Activated gamma-delta T cell (primary cell): ENCODE data around the gene PMM2.

Experiments
- DNase-seq: peaks from one replicate; lab custom pipeline; 2025; lab: John Stamatoyannopoulos, UW

Gene PMM2

DNA sequence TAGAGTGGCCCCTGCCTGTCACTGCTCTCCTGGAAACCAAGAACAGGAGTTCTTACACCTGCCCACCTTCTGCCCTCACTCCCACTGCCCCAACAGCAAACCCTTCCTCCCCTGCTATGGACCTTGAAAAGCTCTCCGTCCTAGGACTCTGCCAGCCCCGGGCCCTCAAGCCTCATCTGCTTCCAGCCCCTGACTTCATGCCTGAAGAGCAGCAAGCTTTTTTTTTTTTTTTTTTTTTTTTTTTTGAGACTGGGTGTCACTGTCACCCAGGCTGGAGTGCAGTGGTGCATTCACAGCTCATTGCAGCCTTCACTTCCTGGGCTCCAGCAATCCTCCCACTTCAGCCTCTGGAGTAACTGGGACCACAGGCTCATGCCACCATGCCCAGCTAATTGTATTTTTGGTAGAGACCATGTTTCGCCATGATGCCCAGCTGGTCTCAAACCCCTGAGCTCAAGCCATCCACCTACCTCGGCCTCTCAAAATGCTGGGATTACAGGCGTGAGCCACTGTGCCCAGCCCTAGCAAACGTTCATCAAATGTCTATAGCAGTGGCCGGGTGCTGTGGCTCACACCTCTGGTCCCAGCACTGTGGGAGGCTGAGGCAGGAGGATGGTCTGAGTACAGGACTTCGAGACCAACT lies 54.2 kb downstream of the PMM2 start:
- DNase-seq: no peak

DNA sequence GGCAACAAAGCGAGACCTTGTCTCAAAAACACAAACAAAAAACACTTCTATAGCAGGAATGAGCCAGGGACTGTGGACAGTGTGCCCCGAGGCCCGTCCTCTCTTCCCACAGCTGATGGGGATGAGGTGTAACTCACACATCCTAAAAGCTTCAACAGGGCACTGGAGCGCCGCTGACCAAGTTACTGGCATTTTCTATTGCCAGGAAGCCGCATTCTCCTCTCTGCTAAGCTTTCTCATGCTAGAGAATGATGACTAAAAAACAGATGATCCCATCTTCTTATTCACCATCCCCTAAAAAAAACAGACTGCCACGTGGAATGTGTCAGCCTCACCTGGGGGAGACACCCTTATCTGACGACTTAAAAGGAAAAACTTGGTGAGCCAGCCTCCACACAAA lies 54.9 kb downstream of the PMM2 start:
- DNase-seq: no peak

DNA sequence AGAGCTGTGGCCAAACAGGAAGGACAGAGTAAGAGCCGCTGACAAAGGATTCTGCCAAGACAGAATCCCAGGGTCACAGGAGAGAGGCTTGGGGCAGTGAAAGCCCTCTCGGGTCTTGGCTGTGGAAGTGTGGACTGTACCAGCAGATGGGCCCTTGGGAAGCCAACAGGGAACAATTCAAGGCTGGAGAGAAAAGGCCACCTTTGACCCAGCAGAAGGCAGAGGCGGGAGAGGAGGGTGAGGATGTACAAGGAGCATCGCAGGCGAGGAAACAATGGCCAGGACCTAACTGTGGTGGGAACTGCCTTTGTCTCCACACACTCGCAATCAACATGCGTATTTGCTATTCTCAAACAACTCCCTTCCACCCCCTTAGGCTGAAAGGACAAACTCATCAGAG lies 55.5 kb downstream of the PMM2 start:
- DNase-seq: no peak

DNA sequence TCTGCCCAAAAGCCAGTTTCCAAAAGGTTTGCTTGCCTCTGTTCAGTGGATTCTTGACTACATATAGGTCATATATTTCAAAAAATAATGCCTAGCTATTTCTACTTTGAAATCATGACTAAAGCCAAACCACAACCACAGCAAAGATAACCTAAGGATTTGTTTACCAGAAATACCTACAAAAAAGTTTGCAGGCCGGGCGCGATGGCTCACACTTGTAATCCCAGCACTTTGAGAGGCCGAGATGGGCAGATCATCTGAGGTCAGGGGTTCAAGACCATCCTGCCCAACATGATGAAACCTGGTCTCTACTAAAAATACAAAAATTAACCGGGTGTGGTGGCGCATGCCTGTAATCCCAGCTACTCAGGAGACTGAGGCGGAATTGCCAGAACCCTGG lies 56.0 kb downstream of the PMM2 start:
- DNase-seq: no peak

DNA sequence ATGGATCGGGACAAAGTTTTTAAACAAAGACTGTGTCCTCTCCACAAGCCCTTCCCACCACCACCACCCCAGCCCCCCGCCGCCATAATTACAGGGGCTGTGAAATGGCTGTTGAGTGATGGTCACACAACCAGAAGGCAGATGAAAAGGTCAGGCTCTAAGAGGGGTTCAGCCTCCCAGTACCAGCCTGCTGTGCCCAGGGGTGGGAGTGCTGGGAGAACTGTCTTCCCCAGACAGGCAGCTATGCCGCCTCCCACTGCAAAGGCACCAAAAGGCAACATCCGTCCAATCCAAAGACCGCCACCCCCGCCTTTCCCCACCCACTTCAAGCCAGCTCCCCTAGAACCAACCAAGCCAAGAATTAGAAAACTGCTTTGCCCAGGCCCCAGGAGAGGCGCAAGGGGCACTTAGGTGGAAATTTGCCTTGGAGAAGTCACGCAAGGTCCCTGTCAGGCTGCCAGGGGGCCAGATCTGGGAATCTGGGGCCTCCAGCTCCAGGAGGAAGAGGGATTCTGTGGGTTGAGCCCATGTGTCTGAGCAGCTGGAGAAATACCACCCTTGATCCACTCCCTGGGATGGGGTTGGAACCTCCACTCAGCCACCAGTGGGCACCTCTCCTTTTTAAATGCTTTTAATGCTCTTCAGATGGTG lies 56.8 kb downstream of the PMM2 start:
- DNase-seq: no peak

DNA sequence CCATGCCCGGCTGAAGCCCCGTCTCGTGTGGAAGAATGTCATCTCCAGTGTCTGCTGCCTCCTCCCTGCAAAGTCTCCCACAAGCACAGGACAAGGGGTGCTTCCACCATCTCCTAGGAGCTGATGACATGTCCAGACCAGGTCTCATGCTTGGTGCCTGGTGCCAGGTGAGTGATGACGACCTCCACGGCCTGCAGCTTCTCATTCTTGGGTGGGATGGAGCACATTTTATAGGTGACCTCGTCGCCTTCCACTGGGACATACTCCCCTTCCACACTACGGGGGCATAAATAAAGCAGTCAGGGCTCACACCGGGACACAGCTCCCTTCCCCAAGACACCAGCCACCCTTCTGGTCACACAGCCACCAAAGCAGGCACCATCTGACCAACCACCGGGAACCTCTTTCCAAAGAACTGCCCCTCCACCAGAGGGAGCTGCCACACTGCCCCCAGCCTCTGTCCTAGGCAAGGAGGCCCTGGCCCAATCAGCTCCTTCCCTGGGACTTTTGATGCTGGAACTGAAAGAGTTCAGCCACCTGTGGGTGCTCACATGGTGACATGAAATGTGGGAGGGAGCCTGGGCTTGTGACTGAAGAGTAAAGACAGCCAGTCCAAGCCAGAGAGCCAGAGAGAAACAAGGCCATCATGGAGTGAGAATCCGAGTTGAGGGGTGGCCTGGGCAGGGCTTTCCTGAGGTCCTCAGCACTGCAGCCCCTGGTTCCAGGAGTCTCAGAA lies 57.6 kb downstream of the PMM2 start:
- DNase-seq: no peak

DNA sequence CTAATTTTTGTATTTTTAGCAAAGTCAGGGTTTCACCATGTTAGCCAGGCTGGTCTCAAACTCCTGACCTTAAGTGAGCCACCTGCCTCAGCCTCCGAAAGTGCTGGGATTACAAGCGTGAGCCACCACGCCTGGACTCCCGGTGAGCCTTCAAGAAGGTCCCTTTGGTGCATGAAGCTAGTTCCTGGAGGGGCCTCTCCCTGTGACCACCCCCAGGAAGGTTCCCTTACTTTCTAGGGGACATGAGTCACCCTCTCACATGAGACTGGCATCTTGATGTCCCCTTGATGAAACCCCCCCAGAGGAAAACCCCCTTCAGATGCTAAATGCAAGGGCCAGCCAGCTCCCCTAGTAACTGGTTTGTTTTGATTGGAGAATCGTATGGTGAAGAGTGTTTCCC lies 58.3 kb downstream of the PMM2 start:
- no peak for DNase-seq

DNA sequence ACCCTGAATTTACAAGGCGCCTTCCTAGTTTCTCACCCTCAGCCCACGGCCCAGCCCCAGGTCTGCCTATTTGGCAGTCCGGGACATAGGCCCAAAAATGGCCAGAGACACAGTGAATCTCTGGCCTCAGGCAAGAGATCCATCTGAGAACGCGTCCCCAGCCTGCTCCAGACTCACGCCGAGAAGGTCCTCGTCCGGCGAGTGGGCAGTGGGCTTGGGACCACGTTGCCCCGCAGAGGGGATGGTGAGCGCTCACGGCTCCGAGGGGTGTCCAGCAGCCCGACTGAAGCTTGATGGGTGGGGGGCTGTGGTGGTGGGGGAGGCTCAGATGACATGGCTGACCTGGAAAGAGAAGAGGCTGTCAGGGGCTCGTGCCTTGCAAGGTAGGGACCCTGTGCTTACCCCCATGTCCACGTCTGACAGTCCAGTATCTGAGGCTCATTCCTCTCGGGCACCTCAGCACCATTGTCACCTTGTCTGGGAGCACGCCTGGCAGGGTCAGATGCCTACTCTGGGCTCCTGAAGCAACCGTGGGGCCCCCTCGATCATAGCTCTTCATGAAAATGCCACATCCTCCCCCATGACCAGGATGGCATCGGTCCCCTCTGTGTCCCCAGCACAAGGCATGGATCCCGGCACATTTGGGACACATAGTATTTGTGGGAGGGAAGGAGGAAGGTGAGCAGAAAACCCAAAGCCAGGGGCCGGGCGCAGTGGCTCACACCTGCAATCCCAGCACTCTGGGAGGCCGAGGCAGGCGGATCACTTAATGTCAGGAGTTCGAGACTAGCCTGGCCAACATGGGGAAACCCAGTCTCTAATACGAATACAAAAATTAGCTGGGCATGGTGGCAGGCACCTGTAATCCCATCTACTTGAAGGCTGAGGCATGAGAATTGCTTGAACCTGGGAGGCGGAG lies 61.6 kb downstream of the PMM2 start:
- DNase-seq: no peak

DNA sequence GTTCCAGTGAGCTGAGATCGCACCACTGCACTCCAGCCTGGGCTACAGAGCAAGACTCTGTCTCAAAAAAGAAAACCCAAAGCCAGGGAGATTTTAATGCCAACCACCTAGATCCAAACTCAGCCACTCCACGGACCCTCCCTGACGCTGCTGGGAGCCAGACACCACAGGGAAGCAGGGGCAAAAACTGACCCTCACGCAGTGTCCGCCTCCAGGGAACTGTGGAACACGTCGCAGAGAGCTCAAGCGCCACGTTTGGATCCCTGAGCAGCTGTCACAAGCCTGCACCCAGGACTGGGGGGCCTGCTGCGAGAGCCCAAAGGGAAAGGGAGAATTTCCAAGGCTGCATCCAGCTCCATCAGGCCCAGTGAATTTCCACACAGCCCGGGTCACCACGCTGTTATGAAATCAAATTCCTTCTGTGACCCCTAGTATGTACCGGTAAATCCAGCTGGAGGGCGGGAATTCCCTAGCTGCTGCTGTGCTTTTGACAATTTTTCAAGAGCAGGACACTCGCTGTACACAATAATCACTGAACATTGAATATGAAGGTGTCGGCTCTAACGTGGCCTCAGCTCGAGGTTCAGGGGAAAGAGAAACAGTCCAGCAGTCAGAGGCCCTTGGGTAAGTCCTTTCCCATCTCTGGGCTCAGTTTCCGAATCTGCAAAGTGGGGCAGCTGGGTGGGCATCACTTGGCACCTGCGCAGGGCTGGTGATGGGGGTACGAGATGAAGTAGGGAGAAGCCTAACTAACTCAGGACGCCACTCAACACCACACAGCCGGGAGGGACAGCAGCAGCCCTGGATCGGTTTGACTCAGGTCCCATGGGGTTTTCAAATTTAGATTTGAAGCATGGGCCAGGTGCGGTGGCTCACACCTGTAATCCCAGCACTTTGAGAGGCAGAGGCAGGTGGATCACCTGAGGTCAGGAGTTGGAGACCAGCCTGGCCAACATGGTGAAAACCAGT lies 62.6 kb downstream of the PMM2 start:
- DNase-seq: no peak

DNA sequence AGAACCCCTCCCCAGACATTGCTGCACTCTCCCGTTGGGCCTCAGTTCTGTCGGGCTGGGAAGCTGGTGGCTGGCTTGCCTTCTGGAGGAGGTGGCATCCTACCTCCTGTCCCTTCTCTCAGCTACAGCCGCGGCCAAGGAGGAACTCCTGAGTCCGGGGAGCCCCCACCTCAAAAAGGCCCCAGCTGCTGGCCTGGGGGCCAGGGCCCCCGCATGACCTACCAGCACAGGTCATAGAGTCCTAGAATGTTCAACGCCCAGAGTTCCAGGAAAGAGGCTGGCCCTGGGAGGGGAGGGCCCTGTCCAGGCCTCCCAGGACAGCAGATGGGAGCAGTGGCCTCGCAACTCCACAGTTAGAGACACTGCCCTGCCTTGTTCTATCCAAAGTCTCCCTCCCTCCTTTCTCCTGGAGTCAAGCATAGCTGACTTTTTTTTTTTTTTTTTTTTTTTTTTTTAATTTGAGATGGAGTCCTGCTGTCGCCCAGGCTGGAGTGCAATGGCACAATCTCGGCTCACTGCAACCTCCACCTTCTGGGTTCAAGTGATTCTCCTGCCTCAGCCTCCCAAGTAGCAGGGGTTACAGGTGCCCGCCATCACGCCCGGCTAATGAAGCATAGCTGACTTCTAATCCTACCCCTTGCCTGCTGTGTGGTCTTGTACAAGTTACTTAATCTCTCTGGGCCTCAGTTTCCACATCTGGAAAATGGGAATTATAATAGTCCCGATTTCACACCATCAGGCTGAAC lies 64.1 kb downstream of the PMM2 start:
- DNase-seq: no peak

DNA sequence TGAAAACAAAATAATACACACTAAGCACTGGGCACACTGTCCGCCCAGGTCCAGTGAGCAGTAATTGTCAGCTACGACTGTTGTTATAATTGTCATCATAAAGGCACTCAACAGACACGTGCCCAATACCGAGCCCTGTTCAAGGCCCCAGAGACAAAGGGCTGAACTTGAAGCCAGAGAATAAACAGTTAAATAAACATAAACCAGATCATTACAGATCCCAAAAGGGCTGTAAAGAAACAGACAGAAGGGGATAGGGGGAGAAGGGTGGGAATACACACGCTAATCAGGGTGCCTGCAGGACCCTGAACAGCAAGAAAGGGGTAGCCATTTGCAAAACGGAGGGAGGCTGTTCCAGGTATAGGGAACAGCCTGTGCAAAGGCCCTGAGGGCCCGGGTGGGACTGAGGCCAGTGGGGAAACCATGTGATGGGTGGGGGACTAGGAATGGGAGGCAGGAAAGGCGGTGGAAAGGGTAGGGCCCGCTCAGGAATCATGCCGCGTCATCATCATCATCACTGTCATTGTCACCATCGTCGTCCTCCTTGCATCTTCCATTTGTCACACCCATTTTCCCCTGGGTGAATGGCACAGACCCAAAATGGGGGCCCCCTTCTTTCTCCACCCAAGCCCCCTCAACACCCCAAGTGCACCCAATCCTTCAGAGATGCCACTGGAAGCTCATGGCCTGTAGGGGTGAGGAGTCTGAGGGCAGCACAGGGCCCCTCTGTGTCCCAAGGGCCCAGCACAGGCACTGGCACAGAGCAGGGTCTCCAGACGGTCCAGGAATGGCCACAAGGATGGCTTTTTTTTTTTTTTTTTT lies 64.9 kb downstream of the PMM2 start:
- DNase-seq: no peak

DNA sequence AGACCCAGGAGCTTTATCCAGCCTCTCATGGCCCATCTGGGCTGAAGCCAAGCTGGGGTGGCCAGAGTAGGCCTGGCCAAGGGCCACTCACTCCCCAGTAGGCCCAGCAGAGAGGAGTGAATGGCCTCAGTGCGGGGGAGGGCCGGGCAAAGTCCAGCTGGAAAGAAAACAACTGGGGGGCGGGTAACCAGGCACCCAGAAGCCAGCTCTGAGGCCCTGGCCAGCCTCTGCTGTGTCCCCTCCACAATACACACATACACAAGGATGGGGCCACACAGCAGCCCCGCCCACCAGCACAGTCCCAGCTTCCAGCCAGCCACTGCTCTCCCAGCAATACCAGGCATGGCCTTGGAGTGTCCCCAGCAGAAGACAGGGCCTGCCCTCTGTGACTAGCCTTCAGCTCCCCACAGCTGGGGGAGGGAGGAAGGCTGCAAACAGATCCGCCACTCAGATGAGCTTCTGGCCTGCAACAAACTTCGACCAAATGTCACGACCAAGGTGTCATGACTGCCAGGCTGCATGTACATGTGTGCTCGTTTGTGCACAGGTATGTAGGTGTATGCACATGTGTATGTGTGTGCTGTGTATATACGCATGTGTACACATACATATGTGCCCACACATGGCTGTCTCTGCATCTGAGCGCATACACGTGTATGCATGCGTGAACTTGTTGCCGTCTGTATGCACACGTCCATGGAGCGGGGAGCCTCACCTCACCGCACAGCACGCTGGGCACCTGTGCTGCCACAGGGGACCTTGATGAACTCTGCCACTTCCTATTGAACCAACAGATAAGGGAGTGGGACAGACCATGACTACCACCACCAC lies 66.2 kb downstream of the PMM2 start:
- DNase-seq: no peak

DNA sequence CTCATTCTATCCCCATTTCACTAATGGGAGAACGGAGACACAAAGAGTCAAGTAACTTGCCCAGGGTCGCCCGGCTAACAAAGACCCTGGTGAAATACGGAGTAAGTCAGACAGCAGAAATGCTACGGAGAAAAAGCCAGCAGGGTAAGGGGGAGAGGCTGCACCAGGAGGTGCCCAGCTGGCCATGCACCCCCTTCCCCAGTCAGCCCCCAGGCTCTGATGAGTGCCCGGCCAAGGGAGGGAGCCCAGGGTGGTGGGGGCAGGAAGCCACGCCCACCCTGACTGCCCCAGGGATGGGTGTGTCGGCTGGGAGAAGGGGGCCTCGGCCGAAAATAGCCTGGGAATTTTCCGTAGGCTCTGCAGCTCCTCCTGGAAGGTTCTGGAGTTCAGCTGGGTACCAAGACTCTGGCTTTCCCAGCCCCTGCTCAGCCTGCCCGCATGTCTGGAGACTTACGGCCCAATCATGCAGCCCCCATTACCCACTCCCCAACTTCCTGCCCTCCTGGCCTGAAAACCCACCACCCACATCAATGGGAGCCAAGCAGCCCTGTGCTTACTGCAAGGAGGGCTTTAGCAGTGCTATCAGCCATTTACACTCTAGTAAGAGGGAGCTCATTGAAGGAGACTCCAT lies 67.0 kb downstream of the PMM2 start:
- no peak for DNase-seq

DNA sequence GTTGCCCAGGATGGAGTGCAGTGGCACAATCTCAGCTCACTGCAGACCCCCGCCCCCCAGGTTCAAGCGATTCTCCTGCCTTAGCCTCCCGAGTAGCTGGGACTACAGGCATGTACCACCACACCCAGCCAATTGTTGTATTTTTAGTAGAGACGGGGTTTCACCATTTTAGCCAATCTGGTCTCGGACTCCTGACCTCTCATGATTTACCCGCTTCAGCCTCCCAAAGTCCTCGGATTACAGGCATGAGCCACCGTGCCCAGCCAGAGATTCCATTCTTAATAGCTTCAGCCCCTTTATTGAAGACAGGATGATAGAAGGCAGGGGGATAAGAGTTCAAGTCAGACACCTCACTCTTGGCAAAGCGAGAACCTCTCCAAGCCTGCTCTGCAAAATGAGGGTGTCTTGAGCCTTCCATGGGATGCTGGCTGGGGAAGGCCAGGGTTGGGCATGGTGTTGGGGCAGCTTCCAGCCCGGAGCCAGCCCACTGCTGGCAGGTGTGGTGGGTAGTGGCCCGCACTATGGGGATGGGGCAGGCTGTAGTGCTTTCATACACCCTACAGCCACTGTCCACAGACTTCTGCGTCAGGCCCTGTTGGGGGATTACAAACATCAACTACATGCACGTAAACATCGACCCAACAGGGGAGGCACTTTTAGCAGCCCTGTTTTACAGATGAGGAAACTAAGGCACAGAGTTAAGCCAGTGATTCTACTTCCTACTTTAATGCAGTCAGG lies 67.7 kb downstream of the PMM2 start:
- no peak for DNase-seq

DNA sequence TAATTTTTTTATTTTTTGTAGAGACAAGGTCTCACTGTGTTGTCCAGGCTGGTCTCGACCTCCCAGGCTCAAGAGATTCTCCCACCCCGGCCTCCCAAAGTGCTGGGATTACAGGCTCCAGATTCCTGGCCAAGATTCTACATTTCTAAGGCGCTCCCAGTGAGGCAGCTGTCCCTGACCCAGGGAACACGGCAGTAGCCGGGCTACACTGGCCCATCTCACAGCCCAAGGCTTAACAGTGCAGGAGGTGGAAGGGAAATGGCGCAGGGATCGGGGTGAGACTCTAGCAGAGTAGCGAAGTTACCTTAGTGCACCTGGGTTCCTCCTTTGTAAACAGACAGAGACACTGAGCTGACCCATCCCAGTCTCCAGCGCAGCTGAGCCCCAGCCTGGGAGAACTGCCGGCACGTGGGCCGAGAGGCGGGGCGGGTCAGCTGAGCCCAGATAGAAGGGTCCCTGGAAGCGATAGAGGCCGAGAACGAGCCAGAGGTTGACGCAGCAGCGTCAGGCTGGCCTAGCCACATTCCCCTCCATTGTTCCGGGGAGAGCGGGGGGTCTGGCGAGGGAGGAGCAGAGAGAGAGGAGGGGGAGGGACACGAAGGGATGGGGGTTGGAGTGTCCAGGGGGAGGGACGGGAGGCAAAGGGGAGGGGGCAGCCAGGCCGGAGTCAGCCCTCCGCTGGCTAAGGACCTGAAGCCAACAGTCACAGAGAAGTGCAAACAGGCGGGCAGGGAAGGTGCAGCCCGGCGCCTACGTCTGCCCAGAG lies 68.7 kb downstream of the PMM2 start:
- DNase-seq: no peak

DNA sequence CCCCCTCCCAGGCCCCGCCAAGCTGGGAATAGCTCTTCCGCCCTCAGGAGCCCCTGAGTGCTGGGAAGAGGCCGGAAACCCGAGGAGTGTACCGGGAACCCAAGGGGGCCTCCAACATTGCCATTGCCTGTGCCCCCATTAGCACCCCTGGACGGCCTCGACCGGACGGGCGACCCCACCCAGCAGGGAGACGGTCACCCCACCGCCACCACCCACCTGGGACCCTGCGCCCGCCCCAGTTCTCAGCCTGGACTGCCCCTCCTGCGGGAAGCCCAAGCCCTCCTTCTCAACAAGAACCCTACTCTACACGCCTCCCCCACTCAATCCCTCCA lies 69.2 kb downstream of the PMM2 start:
- DNase-seq: no peak
